BLaER1 (cell line): Measurements from ENCODE around the gene RNF114.

ENCODE experiments used
- H3K27ac ChIP-seq: shearing (Covaris generic); formaldehyde crosslinking; 2 replicates; pipeline ENCODE4 v1.8.1; 2022
- H3K27me3 ChIP-seq: shearing (Covaris generic); formaldehyde crosslinking; 2 replicates; pipeline ENCODE4 v1.8.1; 2022
- H3K36me3 ChIP-seq: shearing (Covaris generic); formaldehyde crosslinking; 2 replicates; pipeline ENCODE4 v1.8.1; 2022
- H3K4me1 ChIP-seq: shearing (Covaris generic); formaldehyde crosslinking; 2 replicates; pipeline ENCODE4 v1.8.1; 2022
- H3K4me2 ChIP-seq: shearing (Covaris generic); formaldehyde crosslinking; 2 replicates; pipeline ENCODE4 v1.8.1; 2022
- H3K4me3 ChIP-seq: shearing (Covaris generic); formaldehyde crosslinking; 2 replicates; pipeline ENCODE4 v1.8.1; 2022
- H3K9ac ChIP-seq: shearing (Covaris generic); formaldehyde crosslinking; 2 replicates; pipeline ENCODE4 v1.8.1; 2022
- H3K9me3 ChIP-seq: shearing (Covaris generic); formaldehyde crosslinking; 2 replicates; pipeline ENCODE4 v1.8.1; 2022
- H4K20me1 ChIP-seq: shearing (Covaris generic); formaldehyde crosslinking; 2 replicates; pipeline ENCODE4 v1.8.1; 2022
- Cebpa-rat ChIP-seq: shearing (Covaris generic); IDR thresholded peaks from 2 replicates; pipeline ENCODE4 v1.8.1; 2022

The RNF114 gene

GRCh38 chr20:49984426-49985153 is 48.4 kb downstream of the RNF114 start:
- no peaks in the 10 kb centered on the region for H3K27me3 ChIP-seq
- H3K4me1 ChIP-seq, result peaks cover 88% of the 10 kb centered on the region
- H3K36me3 ChIP-seq, result peaks cover 36% of the 10 kb centered on the region
- H3K4me2 ChIP-seq, result peak overlapping the region; percentile 97
- no peak for TF ChIP-seq Cebpa-rat
- H3K4me3 ChIP-seq, result peak overlapping the region; percentile 78
- H4K20me1 ChIP-seq, result peaks cover 33% of the 10 kb centered on the region; the same call in 1 of the 2 replicates
- no peak overlapping the region for H3K27ac ChIP-seq
- H3K9me3 ChIP-seq, result no peaks in the 10 kb centered on the region
- peak overlapping the region; percentile 94 for H3K9ac ChIP-seq

GRCh38 chr20:49985157-49985556 is 49.0 kb downstream of the RNF114 start:
- H4K20me1 ChIP-seq, result peaks cover 33% of the 10 kb centered on the region; the same call in 1 of the 2 replicates
- peaks cover 36% of the 10 kb centered on the region for H3K36me3 ChIP-seq
- H3K9me3 ChIP-seq, result no peaks in the 10 kb centered on the region
- peak overlapping the region; percentile 78 for H3K4me3 ChIP-seq
- peak overlapping the region; percentile 94; the same call in 1 of the 2 replicates for H3K9ac ChIP-seq
- peak overlapping the region; percentile 97 for H3K4me2 ChIP-seq
- H3K27me3 ChIP-seq, result no peaks in the 10 kb centered on the region
- TF ChIP-seq Cebpa-rat, result no peak
- H3K27ac ChIP-seq, result peak overlapping the region; percentile 26; the same call in 1 of the 2 replicates
- peaks cover 88% of the 10 kb centered on the region for H3K4me1 ChIP-seq

DNA sequence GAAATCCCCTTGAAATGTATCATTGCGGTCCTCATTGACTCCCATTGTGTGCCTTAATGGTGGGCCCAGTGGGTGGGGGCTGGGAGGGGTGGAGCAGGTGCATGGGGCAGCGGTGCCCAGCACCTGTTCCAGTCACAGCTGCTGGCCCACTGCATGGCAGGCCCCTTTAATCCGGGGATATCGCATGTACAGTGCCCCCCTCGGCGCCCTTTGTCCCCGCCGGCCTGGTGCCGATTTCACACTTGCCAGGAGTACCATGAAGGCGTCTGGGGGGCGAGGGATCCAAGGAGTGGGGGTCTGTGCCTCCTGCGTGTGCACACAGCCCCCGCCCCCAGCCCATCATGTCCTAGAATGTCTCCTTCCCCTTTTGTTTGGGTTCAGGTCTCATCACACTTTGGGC is 49.4 kb downstream of the RNF114 start:
- peaks cover 88% of the 10 kb centered on the region for H3K4me1 ChIP-seq
- H3K27me3 ChIP-seq, result no peaks in the 10 kb centered on the region
- H3K27ac ChIP-seq, result peak overlapping the region; percentile 41; the same call in 1 of the 2 replicates
- H3K4me3 ChIP-seq, result peak overlapping the region; percentile 78
- no peak overlapping the region for H3K9ac ChIP-seq
- H3K9me3 ChIP-seq, result no peaks in the 10 kb centered on the region
- peak overlapping the region; percentile 97 for H3K4me2 ChIP-seq
- H3K36me3 ChIP-seq, result peaks cover 36% of the 10 kb centered on the region
- H4K20me1 ChIP-seq, result peaks cover 33% of the 10 kb centered on the region; the same call in 1 of the 2 replicates
- no peak for TF ChIP-seq Cebpa-rat

GRCh38 chr20:49986049-49986448 is 49.9 kb downstream of the RNF114 start:
- Histone ChIP-seq H3K9me3 (no peaks in the 10 kb centered on the region), H3K36me3 (peaks cover 36% of the 10 kb centered on the region), H3K9ac (no peak overlapping the region), H3K27ac (peak overlapping the region; percentile 41; the same call in 1 of the 2 replicates), H3K4me1 (peaks cover 88% of the 10 kb centered on the region), H3K27me3 (no peaks in the 10 kb centered on the region), H4K20me1 (peaks cover 33% of the 10 kb centered on the region; the same call in 1 of the 2 replicates), H3K4me3 (no peak overlapping the region), H3K4me2 (peak overlapping the region; percentile 97)
- TF ChIP-seq Cebpa-rat, result no peak

DNA sequence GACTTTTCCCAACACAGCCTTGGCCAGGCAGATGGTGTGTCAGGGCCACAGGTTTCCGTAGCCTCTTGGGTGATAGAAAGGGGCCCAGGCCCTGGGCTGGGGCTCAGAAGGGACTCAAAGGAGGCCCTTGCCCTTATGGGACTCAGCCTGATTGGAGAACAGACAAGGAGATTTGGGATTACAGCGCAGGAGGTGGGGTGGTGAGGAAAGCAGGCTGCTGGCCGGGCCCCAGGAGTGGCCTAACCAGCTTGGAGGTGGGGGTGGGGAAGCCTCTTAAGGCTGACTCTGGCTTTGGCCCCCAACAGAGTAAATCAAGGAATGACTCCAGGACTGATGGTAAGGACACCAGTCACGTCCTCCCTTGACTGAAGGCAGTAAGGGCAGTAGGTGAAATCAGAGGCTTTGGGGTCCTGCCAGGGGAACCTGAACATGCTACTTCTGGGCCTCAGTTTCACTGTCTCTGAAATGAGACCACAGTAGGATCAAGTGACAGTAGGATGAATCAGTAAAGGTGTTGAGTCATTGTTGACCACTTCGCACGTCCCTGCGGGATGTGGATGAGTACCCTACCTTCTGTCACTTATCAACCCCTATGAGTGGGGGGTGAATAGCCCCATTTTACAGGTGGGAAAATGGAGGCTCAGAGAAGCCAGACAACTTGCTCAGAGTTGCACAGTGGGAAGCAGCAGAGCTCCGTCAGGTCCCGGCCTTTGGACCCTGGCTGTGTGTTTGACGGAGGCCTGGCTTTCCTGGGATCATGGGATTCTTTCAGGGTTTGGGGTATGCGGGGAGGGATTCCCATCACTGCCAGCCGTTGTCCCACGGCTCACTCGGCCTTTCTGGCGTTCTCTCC is 51.0 kb downstream of the RNF114 start:
- Histone ChIP-seq H3K27me3 (no peaks in the 10 kb centered on the region), H4K20me1 (peaks cover 33% of the 10 kb centered on the region; the same call in 1 of the 2 replicates), H3K27ac (no peak overlapping the region), H3K4me2 (no peak overlapping the region), H3K9me3 (no peaks in the 10 kb centered on the region), H3K4me1 (peaks cover 83% of the 10 kb centered on the region), H3K9ac (0 out of 2 replicates have a peak overlapping the region, but pooled peaks have one; percentile 29), H3K4me3 (no peak overlapping the region), H3K36me3 (peaks cover 36% of the 10 kb centered on the region)
- TF ChIP-seq Cebpa-rat, result no peak

DNA sequence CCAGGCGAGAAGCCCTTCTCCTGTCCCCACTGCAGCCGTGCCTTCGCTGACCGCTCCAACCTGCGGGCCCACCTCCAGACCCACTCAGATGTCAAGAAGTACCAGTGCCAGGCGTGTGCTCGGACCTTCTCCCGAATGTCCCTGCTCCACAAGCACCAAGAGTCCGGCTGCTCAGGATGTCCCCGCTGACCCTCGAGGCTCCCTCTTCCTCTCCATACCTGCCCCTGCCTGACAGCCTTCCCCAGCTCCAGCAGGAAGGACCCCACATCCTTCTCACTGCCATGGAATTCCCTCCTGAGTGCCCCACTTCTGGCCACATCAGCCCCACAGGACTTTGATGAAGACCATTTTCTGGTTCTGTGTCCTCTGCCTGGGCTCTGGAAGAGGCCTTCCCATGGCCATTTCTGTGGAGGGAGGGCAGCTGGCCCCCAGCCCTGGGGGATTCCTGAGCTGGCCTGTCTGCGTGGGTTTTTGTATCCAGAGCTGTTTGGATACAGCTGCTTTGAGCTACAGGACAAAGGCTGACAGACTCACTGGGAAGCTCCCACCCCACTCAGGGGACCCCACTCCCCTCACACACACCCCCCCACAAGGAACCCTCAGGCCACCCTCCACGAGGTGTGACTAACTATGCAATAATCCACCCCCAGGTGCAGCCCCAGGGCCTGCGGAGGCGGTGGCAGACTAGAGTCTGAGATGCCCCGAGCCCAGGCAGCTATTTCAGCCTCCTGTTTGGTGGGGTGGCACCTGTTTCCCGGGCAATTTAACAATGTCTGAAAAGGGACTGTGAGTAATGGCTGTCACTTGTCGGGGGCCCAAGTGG is 51.9 kb downstream of the RNF114 start:
- Histone ChIP-seq H3K9me3 (no peaks in the 10 kb centered on the region), H3K4me3 (no peak overlapping the region), H3K27ac (peak overlapping the region; percentile 26; the same call in 1 of the 2 replicates), H4K20me1 (peaks cover 33% of the 10 kb centered on the region; the same call in 1 of the 2 replicates), H3K9ac (no peak overlapping the region), H3K27me3 (no peaks in the 10 kb centered on the region), H3K4me2 (no peak overlapping the region), H3K36me3 (peaks cover 36% of the 10 kb centered on the region), H3K4me1 (peaks cover 81% of the 10 kb centered on the region)
- no peak for TF ChIP-seq Cebpa-rat

DNA sequence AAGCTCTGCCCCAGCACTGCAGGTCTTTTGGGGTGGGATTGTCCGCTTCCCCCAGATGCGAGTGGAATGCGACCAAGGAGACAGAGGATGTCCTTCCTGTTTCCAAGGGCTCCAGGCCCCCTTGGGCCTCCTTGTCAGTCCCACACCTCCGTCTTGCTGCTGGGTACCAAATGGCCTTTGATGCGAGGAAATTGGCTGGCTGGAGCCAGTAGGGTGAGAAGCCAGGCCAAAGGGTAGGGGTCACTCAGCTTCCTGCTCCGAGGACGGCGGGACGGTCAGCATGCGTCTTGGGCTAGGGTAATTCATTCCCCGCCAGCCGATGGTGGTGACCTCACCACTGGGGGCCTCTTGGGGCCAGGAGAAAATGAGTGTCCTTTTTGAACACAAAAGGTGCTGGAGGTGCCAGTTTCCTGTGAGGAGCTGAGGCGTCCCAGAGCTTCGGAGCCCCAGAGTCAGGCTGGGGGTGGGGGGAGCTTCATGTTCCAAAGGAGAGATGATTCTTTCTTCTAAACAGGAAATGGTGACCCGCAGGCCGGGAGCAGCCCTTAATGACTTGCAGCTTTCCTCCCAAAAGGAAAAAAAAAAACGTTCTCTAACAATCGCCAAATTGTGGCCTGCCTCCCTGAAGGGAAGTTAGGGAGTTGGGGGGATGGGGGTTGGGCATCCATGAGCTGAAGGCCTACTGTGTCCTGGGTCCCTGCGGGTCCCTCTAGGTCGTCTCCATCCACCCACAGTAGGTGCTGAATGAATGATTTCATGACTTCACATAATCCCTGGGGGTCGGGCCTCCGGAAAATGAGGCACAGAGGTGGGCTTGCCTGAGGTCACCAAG is 53.3 kb downstream of the RNF114 start:
- Histone ChIP-seq H3K9me3 (no peaks in the 10 kb centered on the region), H3K4me2 (peak overlapping the region; percentile 78), H3K4me3 (peak overlapping the region; percentile 10; the same call in 1 of the 2 replicates), H3K27me3 (no peaks in the 10 kb centered on the region), H3K4me1 (peaks cover 83% of the 10 kb centered on the region), H3K27ac (peak overlapping the region; percentile 57), H3K36me3 (peaks cover 28% of the 10 kb centered on the region), H4K20me1 (peaks cover 24% of the 10 kb centered on the region; the same call in 1 of the 2 replicates), H3K9ac (peak overlapping the region; percentile 8; the same call in 1 of the 2 replicates)
- TF ChIP-seq Cebpa-rat, result no peak

DNA sequence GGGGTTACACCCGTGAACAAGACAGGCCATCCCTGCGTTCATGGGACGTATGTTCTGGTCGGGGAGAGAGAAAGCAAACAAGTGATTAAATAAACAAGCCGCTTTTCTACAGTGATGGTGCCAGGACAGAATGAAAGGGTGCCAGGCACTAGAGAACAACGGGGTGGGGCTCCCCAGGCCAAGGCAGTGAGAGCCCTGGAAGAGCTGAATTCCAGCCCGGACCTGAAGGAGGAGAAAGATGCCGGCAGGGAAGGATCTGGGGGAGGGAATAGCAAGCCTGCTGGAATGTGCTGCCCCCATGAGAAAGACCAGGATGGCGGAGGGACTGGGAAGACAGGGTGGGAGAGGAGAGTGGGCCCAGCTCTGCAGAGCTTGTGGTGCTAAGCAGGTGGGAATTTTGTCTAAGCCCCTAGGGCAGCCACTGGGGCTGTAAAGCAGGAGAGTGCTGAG is 54.1 kb downstream of the RNF114 start:
- Histone ChIP-seq H3K27me3 (no peaks in the 10 kb centered on the region), H3K9me3 (no peaks in the 10 kb centered on the region), H3K27ac (peak overlapping the region; percentile 57; the same call in 1 of the 2 replicates), H3K9ac (0 out of 2 replicates have a peak overlapping the region, but pooled peaks have one; percentile 8), H3K4me1 (peaks cover 76% of the 10 kb centered on the region), H3K4me2 (peak overlapping the region; percentile 78), H3K4me3 (no peak overlapping the region), H3K36me3 (peaks cover 20% of the 10 kb centered on the region), H4K20me1 (peaks cover 17% of the 10 kb centered on the region; the same call in 1 of the 2 replicates)
- no peak for TF ChIP-seq Cebpa-rat
